HAP-1 (cell line): ENCODE data around the gene PRR11.
A peak's percentile ranks its signal among the peaks of the same experiment; 100 is the strongest.
"Not testable (repeated sequence)": the region's sequence is repeated elsewhere in the genome, so short reads cannot be mapped to it uniquely, and the experiment has no call there.

ENCODE experiments used
- DNase-seq, 2 experiments: peaks; one replicate each; pipeline ENCODE4 v3.0.0-alpha.2; 2016 to 2020; ENCODE audit warnings: low spot score in 2 of 2
- H3K27me3 ChIP-seq: fragments of 250-450 bp; sonication (Bioruptor Pico); 2 replicates; pipeline ENCODE4 v1.5.1; 2020; ENCODE audit warnings: low read depth, mild to moderate bottlenecking, moderate library complexity
- H3K36me3 ChIP-seq: fragments of 250-450 bp; sonication (Bioruptor Pico); replicated peaks from 2 replicates; pipeline ENCODE4 v1.5.1; 2020; ENCODE audit warnings: mild to moderate bottlenecking
- H3K4me1 ChIP-seq: fragments of 250-450 bp; sonication (Bioruptor Pico); 2 replicates; pipeline ENCODE4 v1.5.1; 2020; ENCODE audit warnings: mild to moderate bottlenecking
- H3K4me3 ChIP-seq: fragments of 250-450 bp; sonication (Bioruptor Pico); 2 replicates; pipeline ENCODE4 v1.5.1; 2020; ENCODE audit warnings: mild to moderate bottlenecking, moderate library complexity
- H3K9me3 ChIP-seq: fragments of 250-450 bp; sonication (Bioruptor Pico); 2 replicates; pipeline ENCODE4 v1.5.1; 2020; ENCODE audit warnings: mild to moderate bottlenecking, moderate library complexity
- in situ Hi-C: fragments of 300-500 bp; cut with MboI; formaldehyde crosslinking; loops from 3 replicates; pipeline ENCODE4 v1.14.3; 2020; ENCODE audit warnings: low sequenced_read_pairs, inconsistent platforms, mixed read lengths

The PRR11 gene

DNA sequence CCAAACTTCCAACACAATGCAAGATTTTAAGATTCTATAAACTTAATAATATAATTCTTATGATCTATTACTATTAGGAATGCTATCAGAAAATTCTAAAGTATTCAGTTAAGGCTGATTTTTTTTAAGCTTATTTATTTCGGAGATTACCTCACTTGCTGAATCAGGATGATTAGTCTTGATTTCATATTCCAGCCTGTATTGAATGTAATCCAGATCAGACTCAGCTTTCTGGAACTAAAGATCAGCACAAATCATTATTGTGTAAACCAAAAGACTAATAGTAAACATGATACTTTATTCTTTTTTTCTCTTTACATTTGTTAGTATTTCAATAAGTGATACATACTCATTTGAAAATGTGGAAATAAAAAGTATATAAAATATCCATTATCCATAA is 24.4 kb upstream of the PRR11 start:
- Histone ChIP-seq H3K9me3 (no peaks in the 10 kb centered on the region), H3K36me3 (peaks cover 31% of the 10 kb centered on the region), H3K4me1 (peaks cover 4% of the 10 kb centered on the region; the same call in 1 of the 2 replicates), H3K4me3 (no peak overlapping the region), H3K27me3 (no peaks in the 10 kb centered on the region)
- in situ Hi-C loops, result no loop called here
- DNase-seq, result no peak

DNA sequence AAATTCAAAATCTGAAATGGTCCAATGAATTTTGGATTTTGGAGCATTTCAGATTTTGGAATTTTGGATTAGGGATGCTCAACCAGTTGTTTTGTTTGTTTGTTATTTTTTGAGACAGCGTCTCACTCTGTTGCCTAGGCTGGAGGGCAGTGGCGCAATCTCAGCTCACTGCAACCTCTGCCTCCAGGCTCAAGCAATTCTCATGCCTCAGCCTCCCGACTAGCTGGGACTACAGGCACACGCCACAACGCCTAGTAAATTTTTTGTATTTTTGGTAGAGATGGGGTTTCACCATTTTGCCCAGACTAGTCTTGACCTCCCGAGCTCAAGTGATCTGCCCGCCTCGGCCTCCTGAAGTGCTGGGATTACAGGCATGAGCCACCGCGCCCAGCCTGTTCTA is 17.2 kb upstream of the PRR11 start:
- H3K4me3 ChIP-seq, H3K36me3 ChIP-seq, H3K4me1 ChIP-seq, in situ Hi-C loops, H3K9me3 ChIP-seq, H3K27me3 ChIP-seq, DNase-seq: not testable (repeated sequence)

GRCh38 chr17:59139939-59140338 is 15.6 kb upstream of the PRR11 start:
- in situ Hi-C loops, result no loop called here
- Histone ChIP-seq H3K27me3 (no peaks in the 10 kb centered on the region), H3K36me3 (peaks cover 11% of the 10 kb centered on the region), H3K4me1 (no peaks in the 10 kb centered on the region; the same call in none of the 2 replicates), H3K4me3 (no peak overlapping the region), H3K9me3 (no peaks in the 10 kb centered on the region)
- no peak for DNase-seq

DNA sequence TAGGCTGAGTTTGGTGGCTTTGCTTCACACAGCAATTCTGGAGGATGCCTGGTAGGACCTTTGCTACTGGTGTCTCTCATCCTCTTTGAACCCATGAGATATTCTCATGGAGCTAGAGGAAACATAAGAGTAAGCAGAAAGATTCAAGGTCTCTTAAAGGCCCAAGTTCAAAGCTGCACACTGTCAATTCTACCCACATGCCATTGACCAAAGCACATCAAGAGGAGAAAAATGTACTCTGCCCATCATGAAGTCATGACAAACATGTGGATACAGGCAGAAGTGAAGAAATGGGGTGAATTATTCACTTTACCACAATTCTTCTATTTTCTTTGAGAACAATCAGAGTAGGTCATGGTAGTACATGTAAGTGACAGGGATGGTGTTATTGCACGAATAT is 13.7 kb upstream of the PRR11 start:
- no peak for DNase-seq
- no peaks in the 10 kb centered on the region for H3K9me3 ChIP-seq
- H3K27me3 ChIP-seq, result no peaks in the 10 kb centered on the region
- in situ Hi-C loops, result no loop called here
- H3K4me1 ChIP-seq, result no peaks in the 10 kb centered on the region; the same call in none of the 2 replicates
- no peak overlapping the region for H3K4me3 ChIP-seq
- H3K36me3 ChIP-seq, result peaks cover 11% of the 10 kb centered on the region

GRCh38 chr17:59145571-59146096 is 9.9 kb upstream of the PRR11 start:
- peaks cover 11% of the 10 kb centered on the region for H3K36me3 ChIP-seq
- in situ Hi-C loops, result no loop called here
- no peak for DNase-seq
- peaks cover 18% of the 10 kb centered on the region for H3K4me1 ChIP-seq
- no peak overlapping the region for H3K4me3 ChIP-seq
- no peaks in the 10 kb centered on the region for H3K9me3 ChIP-seq
- no peaks in the 10 kb centered on the region for H3K27me3 ChIP-seq

GRCh38 chr17:59149051-59149450 is 6.5 kb upstream of the PRR11 start:
- H3K4me3 ChIP-seq, result no peak overlapping the region
- H3K36me3 ChIP-seq, result peaks cover 5% of the 10 kb centered on the region
- no peaks in the 10 kb centered on the region for H3K9me3 ChIP-seq
- peaks cover 38% of the 10 kb centered on the region for H3K4me1 ChIP-seq
- no peak for DNase-seq
- in situ Hi-C loops, result no loop called here
- no peaks in the 10 kb centered on the region for H3K27me3 ChIP-seq

DNA sequence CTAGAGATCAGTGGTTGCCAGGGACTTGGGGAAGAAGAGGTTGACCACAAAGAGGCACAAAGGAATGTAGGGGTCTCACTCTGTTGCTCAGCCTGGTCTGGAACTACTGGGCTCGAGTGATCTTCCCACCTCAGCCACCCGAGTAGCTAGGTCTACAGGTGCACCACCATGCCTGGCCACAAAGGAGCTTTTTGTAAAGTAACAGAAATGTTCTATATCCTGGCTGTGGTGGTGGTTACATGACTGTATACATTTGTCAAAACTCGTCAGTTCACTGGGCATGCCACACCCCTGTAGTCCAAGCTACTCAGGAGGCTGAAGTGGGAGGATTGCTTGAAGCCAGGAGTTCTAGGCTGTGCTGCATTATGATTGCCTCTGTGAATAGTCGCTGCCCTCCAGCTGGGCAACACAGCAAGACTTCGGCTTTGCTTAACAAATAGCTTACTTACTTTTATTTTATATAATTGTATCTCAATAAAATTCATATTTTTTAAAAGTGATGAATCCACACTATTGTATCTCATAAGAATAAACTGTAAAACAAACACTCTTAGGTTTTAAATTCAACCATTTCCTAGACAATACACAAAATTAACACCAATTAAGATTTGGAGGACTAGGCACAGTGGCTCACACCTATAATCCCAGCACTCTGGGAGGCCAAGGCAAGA is 5.6 kb upstream of the PRR11 start:
- H3K4me1 ChIP-seq, result peaks cover 38% of the 10 kb centered on the region
- H3K4me3 ChIP-seq, result no peak overlapping the region
- in situ Hi-C loops, result no loop called here
- DNase-seq, result peak in 1 of 2 experiments; percentile 32
- H3K9me3 ChIP-seq, result no peaks in the 10 kb centered on the region
- H3K36me3 ChIP-seq, result no peaks in the 10 kb centered on the region; the same call in 1 of the 2 replicates
- H3K27me3 ChIP-seq, result no peaks in the 10 kb centered on the region

- in situ Hi-C loops, result no loop called here
- DNase-seq, result peak in 1 of 2 experiments; percentile 53
- peaks cover 38% of the 10 kb centered on the region for H3K4me1 ChIP-seq
- no peaks in the 10 kb centered on the region for H3K36me3 ChIP-seq
- no peaks in the 10 kb centered on the region for H3K9me3 ChIP-seq
- H3K27me3 ChIP-seq, result no peaks in the 10 kb centered on the region
- peak overlapping the region; percentile 90; the same call in 1 of the 2 replicates for H3K4me3 ChIP-seq
These were observed 4.5 kb upstream of the PRR11 start for GRCh38 chr17:59151006-59151405.

GRCh38 chr17:59151591-59151990 is 4.0 kb upstream of the PRR11 start:
- H3K4me3 ChIP-seq, result peak overlapping the region; percentile 90
- H3K9me3 ChIP-seq, result no peaks in the 10 kb centered on the region
- in situ Hi-C loops, result no loop called here
- DNase-seq, result no peak
- H3K36me3 ChIP-seq, result no peaks in the 10 kb centered on the region
- no peaks in the 10 kb centered on the region for H3K27me3 ChIP-seq
- peaks cover 38% of the 10 kb centered on the region for H3K4me1 ChIP-seq

DNA sequence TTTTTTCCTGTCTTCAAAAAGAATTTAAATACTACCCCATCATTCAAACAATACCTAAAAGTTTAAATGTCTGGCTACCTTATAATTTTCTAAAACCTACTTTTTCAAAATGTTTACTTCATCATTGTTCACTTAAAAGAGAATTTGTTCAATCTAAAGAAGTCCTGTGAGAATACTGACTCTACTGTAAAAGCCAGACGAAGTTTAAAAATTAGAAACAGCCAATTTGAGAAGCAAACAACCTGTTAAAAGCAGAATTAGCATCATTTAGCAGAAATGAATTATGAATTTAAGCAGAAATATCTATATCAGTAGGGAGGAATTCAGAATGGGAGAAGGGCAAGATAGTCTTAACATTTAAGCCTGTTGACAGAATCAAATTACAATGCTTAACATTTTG is 2.6 kb upstream of the PRR11 start:
- Histone ChIP-seq H3K27me3 (no peaks in the 10 kb centered on the region), H3K36me3 (no peaks in the 10 kb centered on the region), H3K4me3 (peak overlapping the region; percentile 90), H3K4me1 (peaks cover 46% of the 10 kb centered on the region), H3K9me3 (no peaks in the 10 kb centered on the region)
- in situ Hi-C loops, result no loop called here
- DNase-seq, result no peak

GRCh38 chr17:59154292-59154720 is 1.2 kb upstream of the PRR11 start:
- no peaks in the 10 kb centered on the region for H3K27me3 ChIP-seq

DNA sequence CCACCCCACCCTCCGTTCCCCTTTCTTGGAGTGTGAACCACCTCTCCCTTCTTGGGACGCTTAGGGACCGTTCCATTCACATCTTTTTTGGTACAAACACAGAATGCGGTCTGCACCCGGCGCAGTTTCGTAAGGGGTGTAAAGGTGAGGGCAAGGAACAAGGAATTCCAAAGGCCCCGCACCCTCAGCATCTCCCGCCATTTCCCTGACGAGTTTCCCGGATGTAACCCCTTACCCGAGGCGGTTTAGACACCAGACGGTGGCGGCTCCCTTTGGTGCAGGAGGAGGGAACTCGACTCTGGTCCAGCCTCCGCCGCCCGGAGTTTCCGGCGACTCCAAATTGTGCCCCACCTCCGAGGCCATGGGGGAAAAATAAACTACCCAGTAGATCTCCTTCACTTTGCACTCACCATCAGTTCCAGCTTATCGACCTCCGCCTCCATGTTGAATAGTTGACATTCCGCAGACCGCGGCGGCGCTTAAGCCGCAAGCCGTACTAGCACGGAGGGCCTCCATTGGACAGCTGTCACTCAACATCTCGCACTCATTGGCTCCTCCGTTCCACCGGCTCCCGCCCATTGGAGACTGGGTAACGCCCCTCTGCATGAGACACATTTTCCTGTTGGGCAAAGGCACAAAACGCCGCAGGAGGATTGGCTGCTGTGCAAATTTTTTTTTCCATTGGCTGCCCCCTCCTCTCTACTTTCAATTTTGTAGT is 666 bp upstream of the PRR11 start, which contains the start of gene SKA2:
TSS of gene SKA2 (minus strand) at position 466 of the 718 bp plus-strand sequence. CDS start at position 443, 23 bp downstream.
- Histone ChIP-seq H3K4me1 (peaks cover 54% of the 10 kb centered on the region), H3K9me3 (no peaks in the 10 kb centered on the region), H3K4me3 (peak within 1 kb of the TSS; percentile 90), H3K36me3 (no peaks in the 10 kb centered on the region), H3K27me3 (no peaks in the 10 kb centered on the region)
- peak in 1 of 2 experiments; percentile 99 for DNase-seq
- in situ Hi-C loops, result no loop called here

More at GRCh38 chr17:59154292-59154720, 1.2 kb upstream of the PRR11 start:
- H3K4me1 ChIP-seq, result peaks cover 54% of the 10 kb centered on the region
- peak; percentile 31 to 63 for DNase-seq
- in situ Hi-C loops, result no loop called here
- peak overlapping the region; percentile 90 for H3K4me3 ChIP-seq
- H3K9me3 ChIP-seq, result no peaks in the 10 kb centered on the region
- H3K36me3 ChIP-seq, result no peaks in the 10 kb centered on the region

DNA sequence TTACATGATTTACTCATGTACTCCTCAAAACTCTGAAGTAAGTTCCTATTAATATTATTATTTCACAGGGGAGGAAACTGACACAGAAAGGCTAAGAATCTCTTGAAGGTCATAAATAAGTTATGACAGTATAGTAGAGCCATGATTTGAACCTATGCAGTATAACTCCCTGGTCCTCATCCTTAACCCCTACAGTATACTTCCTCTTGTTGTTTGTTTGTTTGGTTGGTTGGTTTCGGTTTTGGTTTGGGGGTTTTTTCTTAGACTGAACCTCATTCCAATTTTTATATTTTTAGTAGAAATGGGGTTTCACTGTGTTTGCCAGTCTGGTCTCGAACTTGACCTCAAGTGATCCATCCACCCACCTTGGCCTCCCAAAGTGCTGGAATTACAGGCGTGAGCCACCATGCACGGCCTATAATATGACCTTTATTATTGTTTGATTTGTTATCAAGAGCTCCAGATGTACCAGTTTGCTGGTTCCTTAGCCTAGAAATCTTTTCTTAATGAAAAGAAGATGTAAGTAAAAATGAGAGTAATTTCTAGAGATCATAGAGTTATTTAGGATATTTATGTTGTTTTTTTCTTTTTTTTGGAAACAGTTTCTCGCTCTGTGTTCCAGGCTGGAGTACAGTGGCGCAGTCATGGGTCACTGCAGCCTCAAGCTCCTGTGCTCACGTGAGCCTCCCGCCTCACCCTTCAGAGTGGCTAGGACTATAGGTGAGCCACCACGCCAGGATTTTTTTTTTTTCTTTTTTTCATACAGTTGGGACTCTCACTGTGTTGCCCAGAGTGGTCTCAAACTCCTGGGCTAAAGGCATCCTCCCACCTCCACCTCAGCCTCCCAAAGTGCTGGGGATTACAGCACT is 4.8 kb downstream of the PRR11 start:
- in situ Hi-C loops, result no loop called here
- no peaks in the 10 kb centered on the region for H3K9me3 ChIP-seq
- DNase-seq, result no peak
- peaks cover 52% of the 10 kb centered on the region for H3K4me1 ChIP-seq
- H3K36me3 ChIP-seq, result no peaks in the 10 kb centered on the region
- no peaks in the 10 kb centered on the region for H3K27me3 ChIP-seq
- no peak overlapping the region for H3K4me3 ChIP-seq
